Measurements from ENCODE around the gene OAF. TPM values are rescaled to one million over a fixed set of nuclear protein-coding genes. Genes with fewer than 3 reads are reported as not detected.

OAF gene
- total RNA-seq, 1 donor from 2014 or later = 30.0 TPM

DNA sequence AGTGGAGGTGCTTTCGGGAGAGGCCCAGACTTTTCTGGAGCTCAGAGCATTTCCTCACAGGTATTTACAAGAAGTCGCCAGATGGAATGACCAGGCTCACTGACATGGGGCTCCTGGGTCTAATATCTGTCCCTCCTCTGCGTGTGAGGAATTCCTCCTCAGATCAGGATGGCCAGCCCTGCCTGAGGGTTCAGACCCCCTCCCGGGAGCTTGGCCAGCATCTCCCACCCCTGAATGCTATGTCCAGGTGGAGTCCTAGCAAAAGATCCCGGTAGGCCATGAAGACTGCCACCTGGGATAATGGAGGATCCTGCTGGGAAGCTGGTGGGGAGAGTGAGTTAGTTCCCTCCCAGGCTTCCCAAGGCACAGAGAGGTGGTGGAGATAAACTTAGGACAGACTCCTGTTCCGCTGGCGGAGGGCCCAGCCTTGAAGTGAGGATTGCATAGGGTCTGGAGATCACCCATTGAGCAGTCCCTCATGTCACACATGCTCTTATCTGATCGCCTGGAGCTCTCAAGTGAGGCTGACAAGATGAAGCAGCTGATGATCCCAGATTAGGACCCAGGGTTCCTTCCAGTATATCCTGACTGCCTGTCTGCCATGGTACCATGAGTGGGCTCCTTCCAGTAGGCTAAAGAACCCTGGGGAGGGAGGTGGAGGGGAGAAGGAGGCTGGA lies 5.7 kb downstream of the OAF start:
- intact Hi-C loops (cut with DNase I) = loop anchor here (5.0 kb wide), 1 partner anchor 34 kb away; no protein-coding TSS in a partner anchor
- DNase-seq (no peak), ATAC-seq (ENCODE audit: poor library complexity) (no peak)

DNA sequence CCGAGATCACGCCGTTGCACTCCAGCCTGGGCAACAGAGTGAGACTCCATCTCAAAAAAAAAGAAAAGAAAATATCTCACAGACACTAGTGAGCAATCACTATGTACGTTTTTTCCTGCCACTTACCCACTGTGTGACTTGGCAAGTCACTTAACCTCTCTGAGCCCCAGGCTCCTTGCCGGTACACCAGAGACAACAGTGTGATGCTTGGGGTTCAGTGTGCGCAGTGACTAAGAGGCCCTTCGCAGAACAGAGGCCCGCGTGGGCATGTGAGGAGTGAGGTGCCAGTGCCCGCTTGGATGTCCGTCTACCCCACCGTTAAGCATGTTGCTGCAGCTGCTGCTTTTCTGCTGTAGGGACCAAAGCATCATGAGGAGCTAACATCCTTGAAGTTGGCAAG lies 6.7 kb downstream of the OAF start:
- intact Hi-C loops (cut with DNase I) = loop anchor here (5.0 kb wide), 1 partner anchor 35 kb away; no protein-coding TSS in a partner anchor
- DNase-seq (no peak), ATAC-seq (ENCODE audit: poor library complexity) (no peak)

- intact Hi-C loops (cut with DNase I) = loop anchor here (5.0 kb wide), 1 partner anchor 36 kb away; no protein-coding TSS in a partner anchor
- ATAC-seq (ENCODE audit: poor library complexity) (peak; percentile 12), DNase-seq (no peak)
Observed at GRCh38 chr11:120217941-120218694, 7.3 kb downstream of the OAF start.

- intact Hi-C loops (cut with DNase I) = loop anchor here (5.0 kb wide), 1 partner anchor 36 kb away; no protein-coding TSS in a partner anchor
Observed at GRCh38 chr11:120218695-120219033, 7.8 kb downstream of the OAF start.

DNA sequence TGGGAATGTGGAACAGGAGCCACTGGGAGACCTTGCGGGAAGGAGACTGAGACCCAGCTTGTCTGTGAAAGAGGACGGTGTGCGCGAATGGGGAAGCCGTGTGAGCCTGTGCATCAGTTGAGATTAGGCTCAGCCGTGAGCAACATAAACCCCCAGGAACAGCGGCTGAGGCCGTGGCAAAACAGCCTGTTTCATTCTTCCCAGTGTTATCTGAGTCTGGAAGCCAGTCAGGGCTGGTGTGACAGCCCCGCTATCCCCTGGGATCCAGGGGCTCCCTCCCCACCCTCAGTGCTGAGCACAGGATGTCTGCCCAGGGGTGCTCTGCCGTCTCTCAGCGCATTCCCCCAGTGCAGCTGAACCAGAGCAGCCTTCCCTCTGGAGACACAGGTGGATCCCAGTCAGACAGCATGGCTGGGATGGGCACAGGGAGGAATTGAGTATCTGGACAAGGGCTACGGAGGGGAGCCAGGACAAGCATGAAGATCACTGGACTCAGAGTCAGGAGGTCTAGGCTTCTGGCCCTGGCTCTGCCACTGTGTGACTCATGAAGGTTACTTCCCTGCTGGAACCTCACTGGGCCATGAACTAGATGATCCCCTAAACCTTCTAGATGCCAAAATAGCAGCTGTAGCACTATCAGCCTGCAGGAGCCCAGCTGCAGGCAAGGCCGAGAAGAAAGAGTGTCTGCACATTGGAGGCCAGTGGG lies 8.6 kb downstream of the OAF start:
- intact Hi-C loops (cut with DNase I) = loop anchor here (5.0 kb wide), 1 partner anchor 37 kb away; no protein-coding TSS in a partner anchor
- peak; percentile 66 for ATAC-seq (ENCODE audit: poor library complexity)
- DNase-seq = no peak

More at GRCh38 chr11:120218695-120219033, 7.8 kb downstream of the OAF start:
- DNase-seq (no peak), ATAC-seq (ENCODE audit: poor library complexity) (no peak)

DNA sequence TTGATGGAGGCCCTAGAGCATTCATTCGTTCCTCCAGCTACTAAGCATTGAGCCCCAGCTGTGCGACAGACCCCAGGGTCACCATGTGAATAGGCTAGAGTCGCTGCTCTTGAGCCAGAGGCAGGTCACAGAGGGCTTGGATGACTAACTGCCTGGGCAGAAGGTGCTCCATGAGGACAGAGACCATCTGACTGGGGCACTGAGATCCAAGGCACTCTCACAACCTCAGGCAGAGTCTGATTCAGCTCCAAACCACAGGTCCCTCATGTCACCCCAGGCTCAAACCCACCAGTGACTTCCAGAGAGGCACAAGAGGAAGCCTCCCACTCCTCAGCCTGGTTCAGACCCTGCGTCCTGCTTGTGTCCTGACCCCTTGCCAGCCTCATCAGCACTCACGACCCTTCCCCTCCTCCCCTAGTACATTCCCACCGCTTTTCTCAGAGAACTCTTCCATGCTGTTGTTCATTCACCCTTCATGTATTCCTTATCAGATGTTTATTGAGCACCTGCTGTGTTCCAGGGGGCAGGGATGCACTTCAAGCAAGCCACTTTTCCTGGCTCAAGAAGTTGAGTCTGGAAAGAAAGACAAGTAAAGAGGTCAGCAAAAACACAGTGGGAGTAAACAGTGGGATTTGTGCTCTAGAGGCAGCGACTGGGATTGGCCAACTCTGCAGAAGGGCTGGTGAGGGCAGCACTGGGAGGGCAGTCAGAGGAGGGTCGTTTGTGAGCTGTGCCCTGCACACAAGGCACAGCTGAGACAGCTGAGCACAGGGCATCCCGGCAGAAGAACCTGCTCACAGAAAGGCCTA lies 9.3 kb downstream of the OAF start:
- DNase-seq = no peak
- no peak for ATAC-seq (ENCODE audit: poor library complexity)
- intact Hi-C loops (cut with DNase I) = loop anchor here (5.0 kb wide), 1 partner anchor 38 kb away; no protein-coding TSS in a partner anchor

DNA sequence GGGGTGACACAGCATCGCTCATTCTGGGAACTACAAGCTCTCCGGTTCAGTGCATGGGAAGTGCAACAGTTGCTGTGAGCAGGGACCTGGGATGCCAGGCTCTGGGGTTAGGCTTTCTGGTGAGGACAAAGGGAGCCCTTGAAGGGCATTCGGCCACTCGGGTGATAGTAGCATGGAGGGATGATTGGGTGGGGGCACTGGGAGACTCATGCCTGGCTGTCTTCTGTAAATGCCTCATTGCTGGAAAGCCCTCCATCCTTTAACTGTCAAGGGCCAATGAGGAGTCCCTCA lies 9.9 kb downstream of the OAF start:
- ATAC-seq (ENCODE audit: poor library complexity) = no peak
- DNase-seq = no peak
- intact Hi-C loops (cut with DNase I) = no loop called here

DNA sequence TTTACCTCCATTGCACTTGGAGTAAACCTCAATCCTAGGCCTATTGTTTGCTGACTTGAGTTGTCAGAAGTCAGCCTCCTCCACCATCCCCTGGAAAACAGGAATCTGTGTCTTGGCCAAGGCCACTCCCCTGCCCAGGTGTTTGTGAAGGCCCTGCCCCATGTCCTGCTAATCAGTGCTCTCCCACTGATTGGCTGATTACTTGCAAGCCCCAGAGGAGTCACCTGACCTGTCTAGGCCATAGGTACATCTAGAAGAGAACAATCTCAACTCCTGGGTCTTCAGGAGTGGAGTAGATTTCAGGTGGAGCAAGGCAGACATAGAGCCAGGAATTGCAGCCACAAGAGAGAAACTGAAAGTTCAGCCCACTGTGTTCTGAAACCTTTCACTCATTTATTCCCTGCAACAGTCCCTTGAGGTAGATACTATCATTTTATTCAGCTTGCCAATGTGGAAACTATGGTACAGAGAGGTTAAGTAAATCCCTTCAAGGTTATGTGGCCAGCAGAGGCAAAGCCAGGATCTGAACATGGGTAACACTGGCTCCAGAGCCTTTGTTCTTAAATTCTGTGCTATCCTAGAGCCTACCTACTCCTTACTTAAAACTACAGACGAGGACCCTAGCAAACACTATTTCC lies 10.4 kb downstream of the OAF start:
- intact Hi-C loops (cut with DNase I) = no loop called here
- ATAC-seq (ENCODE audit: poor library complexity) (no peak), DNase-seq (no peak)

DNA sequence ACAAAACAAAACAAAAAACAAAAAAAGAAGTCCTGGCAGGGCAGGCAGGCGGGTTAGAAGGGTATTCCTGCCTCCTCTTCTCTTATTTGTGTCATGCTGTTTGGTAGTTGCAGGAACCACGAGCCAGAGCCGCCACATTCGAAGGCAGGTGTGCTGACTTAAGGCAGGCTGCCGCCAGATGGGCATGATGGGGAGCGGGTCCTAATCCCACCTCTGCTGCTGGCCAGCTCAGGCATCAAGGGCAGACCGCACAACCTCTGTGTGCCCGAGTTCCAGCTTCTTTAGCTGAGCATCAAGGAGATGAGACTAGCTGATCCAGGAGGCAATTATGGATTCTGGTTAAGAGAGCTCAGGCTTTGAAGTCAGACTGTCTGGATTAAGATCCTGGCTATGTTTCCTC lies 12.1 kb downstream of the OAF start:
- DNase-seq = no peak
- no peak for ATAC-seq (ENCODE audit: poor library complexity)
- intact Hi-C loops (cut with DNase I) = no loop called here

GRCh38 chr11:120223793-120224192 lies 13.0 kb downstream of the OAF start:
- ATAC-seq (ENCODE audit: poor library complexity) (no peak), DNase-seq (no peak)
- intact Hi-C loops (cut with DNase I) = no loop called here

DNA sequence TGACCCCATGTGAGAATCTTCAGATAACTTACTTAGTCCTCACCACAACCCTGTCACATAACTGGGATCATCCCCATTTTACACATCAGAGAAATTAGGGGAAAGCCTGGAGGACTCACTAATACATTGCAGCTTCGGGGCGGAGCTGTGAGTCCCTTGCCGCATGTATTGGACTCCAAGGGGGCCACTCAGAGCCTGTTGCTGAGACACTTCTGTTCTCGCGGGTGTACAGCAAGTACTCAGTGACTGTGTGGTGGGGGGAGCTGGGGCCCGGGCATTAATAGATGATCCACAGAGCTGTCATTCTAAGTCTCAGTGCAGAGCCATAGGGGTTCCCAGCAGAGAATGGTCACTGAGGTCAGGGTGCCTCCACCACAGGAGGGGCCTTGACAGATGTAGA lies 13.5 kb downstream of the OAF start:
- intact Hi-C loops (cut with DNase I) = no loop called here
- no peak for ATAC-seq (ENCODE audit: poor library complexity)
- DNase-seq = no peak

DNA sequence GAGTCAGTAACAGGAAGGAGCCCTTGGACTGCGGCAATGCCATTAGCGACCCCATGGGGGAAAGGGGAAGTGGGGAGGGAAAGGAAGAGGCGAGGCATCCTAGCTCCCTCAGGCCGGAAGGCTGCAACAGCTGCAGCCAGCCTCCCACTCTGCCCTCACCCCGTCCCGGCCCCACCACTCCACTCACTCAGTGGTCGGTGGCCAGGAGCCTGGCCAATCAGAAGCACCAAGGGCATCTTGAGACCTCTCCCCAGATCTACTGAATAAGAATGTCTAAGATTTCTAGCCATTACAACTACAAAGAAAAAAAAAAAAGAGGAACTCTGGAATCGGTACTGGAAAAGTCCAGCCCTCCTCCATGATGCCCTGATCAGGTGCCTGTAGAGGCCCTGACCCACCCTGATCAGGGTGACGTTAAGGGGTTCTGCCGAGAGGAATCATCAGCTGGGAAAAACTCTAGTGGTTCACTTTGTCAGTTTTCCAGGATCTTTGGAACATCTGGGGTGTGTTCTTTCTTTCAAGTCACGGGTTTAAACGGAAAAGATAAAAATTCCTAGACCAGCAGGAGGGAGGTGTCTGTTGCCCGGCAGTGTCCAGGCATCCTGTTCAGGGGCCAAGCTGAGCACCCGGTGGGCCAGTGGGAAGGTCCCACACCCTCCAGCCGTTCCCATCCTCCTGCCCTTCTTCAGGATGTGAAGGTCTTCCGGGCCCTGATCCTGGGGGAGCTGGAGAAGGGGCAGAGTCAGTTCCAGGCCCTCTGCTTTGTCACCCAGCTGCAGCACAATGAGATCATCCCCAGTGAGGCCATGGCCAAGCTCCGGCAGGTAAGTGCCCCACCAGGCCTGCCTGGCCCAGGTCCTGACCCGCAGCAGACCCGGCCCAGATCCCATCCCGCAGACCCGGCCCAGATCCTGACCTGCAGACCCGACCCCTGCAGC lies 14.4 kb downstream of the OAF start:
- intact Hi-C loops (cut with DNase I) = no loop called here
- ATAC-seq (ENCODE audit: poor library complexity) = peak; percentile 60
- peak; percentile 70 for DNase-seq

- no peak for DNase-seq
- intact Hi-C loops (cut with DNase I) = no loop called here
- ATAC-seq (ENCODE audit: poor library complexity) = no peak
Observed at GRCh38 chr11:120226242-120226641, 15.4 kb downstream of the OAF start.

- ATAC-seq (ENCODE audit: poor library complexity) (no peak), DNase-seq (no peak)
- intact Hi-C loops (cut with DNase I) = no loop called here
Observed at GRCh38 chr11:120226714-120227113, 15.9 kb downstream of the OAF start.

DNA sequence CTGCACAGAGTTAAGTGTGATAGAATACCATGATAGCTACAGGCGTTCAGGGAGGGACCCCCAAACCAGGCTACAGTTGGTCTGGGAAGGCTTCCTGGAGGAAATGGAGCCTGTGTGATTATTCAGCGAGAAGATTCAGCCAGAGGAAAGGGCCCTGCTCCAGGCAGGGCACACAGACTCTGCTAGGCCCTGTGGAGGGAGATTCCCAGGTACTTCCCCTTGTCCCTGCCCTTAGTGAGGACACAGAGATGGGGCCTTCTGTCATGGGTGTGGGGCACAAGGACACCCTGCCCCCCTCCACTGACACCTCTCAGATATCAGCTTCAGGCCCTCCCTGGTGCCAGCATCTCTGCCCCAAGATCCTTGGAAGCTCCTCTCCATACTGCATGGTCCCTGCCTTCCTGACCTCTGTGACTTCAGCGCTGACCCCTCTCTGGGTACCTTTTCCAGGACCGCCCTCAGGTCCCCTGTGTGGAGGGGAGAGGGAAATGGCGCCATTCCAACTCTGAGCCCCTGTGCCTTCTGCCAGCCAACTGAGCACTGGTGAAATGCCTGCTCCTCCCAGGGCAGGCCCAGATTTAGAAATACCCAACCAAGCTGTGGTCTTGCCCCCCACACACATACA lies 16.5 kb downstream of the OAF start:
- no peak for DNase-seq
- ATAC-seq (ENCODE audit: poor library complexity) = no peak
- intact Hi-C loops (cut with DNase I) = no loop called here

DNA sequence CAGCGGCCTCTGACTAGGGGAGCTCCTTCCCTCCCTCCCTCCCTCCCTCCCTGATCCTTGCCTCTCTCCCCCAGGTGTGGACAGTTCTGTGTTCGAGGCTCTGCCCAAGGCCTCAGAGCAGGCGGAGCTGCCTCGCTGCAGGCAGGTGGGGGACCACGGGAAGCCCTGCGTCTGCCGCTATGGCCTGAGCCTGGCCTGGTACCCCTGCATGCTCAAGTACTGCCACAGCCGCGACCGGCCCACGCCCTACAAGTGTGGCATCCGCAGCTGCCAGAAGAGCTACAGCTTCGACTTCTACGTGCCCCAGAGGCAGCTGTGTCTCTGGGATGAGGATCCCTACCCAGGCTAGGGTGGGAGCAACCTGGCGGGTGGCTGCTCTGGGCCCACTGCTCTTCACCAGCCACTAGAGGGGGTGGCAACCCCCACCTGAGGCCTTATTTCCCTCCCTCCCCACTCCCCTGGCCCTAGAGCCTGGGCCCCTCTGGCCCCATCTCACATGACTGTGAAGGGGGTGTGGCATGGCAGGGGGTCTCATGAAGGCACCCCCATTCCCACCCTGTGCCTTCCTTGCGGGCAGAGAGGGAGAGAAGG lies 18.1 kb downstream of the OAF start:
- DNase-seq (no peak), ATAC-seq (ENCODE audit: poor library complexity) (no peak)
- intact Hi-C loops (cut with DNase I) = loop anchor here (2.0 kb wide), 1 partner anchor 56 kb away; no protein-coding TSS in a partner anchor

Measured in Right ventricle myocardium superior (tissue), 1 donor.